Measurements from ENCODE around the gene MMD2.
A peak's percentile ranks its signal among the peaks of the same experiment; 100 is the strongest.
"Not testable (repeated sequence)": the region's sequence is repeated elsewhere in the genome, so short reads cannot be mapped to it uniquely, and the experiment has no call there.

Gene MMD2, protein sequence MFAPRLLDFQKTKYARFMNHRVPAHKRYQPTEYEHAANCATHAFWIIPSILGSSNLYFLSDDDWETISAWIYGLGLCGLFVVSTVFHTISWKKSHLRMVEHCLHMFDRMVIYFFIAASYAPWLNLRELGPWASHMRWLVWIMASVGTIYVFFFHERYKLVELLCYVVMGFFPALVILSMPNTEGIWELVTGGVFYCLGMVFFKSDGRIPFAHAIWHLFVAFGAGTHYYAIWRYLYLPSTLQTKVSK

DNA sequence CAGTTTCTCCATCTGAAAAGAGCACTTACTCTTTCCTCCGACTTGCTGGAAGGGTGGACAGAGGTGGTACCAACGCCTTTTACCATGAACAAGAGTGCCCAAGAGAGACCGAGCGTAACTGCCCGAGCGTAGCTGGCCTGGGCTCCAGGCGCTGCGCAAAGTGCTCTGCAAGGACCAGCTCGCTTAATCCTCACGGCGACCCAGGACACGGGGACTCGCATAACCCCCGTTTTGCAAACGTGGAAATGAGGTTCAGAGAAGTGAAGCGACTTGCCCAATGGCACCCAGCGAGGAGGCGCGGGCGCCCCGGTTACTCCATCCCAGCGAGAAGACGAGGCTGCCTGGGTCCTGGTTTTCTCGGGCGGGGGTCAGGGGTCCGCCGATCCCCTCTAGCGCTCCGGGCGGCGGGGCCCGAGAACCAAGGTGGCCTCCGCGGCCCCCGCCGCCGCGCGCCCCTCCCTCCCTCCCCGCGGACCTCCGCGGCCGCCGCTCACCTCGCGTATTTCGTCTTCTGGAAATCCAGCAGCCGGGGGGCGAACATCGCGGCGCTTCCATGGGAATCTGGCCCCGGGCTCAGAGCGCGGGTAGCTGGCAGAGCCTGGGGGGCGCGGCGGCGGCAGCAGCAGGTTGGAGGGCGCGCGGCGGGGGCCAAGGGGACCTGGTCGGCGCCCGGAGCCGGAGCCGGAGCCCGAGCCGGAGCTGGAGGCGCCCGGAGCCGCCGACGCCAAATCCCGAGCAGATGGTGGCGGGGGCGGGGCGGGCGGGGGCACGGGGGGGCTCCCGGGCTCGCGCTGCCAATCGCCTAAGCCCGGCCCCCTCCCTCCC lies at the start of gene MMD2:
MMD2 (minus strand) TSS at position 711 of the 825 bp plus-strand sequence; CDS start at position 541, 170 bp downstream.
- DNase-seq: peak in 1 of 2 experiments; percentile 34

DNA sequence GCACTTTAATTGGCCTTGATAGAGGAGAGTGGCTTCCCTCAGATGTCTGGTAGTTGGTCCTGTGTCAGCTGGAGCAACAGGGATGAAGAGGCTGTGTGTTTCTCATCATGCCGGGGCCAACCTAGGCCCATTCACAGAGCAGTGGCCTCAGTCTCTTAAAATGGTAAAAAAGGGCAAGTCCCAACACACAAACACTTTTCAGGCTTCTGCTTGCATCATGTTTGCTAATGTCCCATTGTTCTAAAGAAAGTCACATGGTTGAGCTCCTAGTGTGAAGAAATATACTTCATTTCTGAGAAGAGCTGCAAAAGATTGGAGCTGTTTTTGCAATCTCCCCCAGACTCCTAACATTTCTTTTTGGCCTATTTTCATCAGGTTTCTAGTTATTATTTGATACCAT lies 46.1 kb upstream of the MMD2 start:
- DNase-seq: no peak

DNA sequence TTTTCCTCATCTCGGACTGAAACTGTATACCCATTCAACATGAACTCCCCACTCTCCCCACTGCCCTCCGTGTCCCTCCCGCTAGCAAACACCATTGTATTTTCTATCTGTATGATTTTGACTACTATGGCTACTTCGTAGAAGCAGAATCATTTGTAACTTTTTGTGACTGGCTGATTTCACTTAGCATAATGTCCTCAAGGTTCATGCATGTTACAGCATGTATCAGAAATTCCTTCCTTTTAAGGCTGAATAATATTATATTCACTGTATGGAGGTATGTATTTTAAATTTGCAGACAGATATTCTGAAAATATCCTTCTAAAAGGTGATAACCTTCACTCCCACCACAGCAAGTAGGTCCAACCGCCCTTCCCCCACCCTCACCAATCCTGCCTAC lies 42.9 kb upstream of the MMD2 start:
- DNase-seq: no peak

DNA sequence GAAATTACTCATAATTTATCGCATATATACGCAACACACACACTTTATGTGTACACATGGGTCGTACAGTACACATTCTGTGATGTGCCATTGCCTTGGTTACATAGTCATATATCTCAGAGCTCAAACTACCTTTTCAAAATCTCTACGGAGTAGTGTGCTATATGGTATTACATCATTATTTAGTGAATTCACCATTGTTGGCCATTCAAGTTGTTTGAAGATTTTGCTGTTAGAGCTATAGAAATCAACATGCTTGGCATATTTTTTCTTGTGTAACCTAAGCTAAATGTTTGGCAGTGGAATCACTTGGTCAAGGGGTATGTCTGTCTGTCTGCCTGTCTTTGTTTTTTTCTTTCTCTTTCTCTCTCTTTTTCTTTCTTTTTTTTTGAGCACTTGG lies 42.0 kb upstream of the MMD2 start:
- no peak for DNase-seq

DNA sequence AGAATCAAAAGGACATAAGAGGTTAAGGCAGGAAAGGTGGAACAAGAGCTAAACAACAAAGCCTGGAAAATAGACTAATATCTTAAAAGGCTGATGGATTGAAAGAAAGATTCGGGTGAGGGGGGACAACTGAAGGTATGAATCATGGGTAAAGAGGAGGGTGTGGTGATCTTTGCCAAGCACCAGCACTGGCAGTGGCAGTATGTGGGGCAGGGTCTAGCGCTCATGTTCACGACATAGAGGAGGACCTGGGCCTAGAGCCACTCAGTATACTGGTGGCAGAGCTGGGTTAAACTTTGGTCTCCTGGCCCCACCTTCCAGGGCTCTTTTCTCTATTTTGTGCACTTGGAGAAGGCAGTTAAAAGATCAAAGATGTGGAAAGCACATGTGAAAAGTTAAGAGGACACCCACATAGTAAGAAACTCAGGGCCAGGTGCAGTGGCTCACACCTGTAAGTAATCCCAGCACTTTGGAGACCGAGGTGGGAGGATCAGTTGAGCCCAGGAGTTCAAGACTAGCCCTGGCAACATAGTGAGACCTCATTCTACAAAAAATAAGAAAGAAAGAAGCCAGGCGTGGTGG lies 40.5 kb upstream of the MMD2 start:
- DNase-seq: no peak

DNA sequence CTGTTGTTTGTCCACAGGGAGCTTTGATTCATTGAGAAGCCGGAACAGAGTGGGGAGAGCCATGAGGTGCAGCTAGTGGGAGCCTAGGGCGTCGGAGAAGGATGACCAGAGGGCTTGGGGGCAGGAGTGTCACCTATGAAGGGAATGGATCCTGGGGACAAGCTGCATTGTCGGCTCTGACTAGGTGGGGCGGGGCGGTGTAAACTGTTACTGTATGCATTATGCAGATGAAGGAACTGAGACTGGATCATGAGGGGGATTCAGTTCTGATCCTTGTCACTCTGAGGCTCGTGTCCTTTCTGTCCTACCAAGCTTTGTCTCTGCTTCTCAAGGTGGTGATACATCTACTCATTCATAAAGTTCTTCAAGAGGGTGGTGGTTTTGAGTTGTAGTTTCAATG lies 39.9 kb upstream of the MMD2 start:
- no peak for DNase-seq

DNA sequence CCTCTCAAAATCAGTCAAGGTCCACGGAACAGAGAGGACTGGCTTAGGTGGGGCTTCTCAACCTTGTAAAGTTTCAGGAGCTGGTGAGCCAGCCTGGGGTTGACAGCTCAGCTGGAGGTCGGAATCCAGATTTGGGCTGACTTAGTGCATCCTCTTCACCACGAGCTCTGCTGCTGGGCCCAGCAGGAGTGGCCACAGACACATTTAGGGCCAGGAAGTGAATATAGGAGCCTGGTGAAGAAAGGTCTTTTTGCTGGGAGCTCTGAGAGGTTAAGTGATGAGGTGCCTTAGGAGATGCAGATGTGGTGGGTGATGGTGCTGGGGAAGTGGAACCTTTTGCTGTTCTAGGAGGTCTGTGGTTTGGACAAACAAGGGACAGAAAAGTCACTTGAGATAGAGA lies 39.3 kb upstream of the MMD2 start:
- DNase-seq: no peak

DNA sequence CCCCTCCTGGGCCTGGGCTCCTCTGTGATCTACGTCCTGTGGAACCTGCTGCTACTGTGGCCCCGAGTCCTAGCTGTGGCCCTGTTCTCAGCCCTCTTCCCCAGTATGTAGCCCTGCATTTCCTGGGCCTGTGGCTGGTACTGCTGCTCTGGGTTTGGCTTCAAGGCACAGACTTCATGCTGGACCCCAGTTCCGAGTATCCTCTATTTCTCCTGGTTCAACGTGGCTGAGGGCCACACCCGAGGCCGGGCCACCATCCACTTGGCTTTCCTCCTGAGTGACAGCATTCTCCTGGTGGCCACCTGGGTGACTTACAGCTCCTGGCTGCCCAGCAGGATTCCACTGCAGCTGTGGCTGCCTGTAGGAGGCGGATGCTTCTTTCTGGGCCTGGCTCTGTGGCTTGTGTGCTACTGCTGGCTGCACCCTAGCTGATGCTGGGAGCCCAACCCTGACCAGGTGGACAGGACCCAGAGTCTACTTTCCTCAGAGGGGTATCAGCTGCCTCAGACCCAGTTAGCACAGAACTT lies 37.8 kb upstream of the MMD2 start:
- no peak for DNase-seq

DNA sequence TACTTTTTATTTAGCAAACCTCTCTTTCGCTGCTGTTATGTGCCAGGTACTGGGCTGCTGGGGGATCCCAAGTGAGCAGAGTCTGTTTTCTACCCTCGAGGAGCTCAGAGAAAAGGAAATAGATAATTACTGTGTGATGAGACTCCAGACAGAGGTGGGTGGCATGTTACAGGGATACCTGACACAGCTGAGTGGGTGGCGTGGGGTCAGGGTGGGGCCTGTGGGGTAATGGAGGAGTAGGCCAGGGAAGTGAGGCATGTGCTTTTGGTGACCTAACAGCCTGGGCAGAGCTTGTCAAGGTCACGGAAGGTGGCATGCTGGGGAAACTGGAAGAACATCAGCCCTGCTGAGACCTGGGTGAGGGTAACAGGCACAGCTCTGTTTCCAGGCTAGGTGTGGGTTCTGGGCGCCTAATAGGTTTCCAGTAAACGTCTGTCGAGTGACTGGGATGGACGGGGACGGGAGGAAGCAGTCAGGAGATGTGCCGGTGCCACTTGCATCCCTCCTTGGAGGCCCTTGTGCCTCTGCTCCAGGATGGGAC lies 36.5 kb upstream of the MMD2 start:
- DNase-seq: no peak

DNA sequence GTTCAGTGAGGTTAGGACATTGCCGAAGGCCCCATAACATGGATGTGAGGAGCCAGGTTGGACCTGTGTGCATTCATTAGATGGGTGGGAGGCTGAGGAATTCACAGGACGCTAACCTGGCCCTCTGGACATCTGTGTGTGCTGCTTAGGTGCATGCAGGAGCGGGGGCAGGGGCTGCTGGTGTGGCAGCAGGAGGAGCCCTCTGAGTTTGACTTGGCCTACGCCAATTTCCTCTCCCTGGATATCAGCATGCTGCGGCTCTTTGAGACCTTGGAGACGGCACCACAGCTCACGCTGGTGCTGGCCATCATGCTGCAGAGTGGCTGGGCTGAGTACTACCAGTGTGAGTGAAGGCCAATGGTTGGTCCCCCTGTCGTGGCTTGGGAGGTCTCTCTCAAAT lies 34.5 kb upstream of the MMD2 start:
- no peak for DNase-seq

DNA sequence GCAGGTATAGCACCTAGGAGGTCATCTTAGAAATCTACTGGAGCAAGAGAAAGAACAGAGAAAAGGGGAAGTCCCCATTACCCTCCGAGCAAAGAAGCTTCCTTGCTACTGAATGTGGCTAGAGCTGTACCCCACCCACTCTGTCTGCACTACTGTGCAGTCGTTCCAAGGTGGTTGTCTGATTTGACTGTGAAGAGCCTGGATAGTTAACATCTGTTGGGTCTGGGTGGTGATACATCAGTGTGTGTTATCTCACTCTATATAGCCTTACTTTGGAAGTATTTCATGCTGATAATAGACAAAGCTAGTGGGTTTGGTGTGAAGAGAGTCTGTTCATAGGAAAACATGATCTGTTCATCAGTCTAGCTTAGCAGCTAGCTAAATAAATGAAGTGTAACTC lies 23.8 kb upstream of the MMD2 start:
- DNase-seq: not testable (repeated sequence)

DNA sequence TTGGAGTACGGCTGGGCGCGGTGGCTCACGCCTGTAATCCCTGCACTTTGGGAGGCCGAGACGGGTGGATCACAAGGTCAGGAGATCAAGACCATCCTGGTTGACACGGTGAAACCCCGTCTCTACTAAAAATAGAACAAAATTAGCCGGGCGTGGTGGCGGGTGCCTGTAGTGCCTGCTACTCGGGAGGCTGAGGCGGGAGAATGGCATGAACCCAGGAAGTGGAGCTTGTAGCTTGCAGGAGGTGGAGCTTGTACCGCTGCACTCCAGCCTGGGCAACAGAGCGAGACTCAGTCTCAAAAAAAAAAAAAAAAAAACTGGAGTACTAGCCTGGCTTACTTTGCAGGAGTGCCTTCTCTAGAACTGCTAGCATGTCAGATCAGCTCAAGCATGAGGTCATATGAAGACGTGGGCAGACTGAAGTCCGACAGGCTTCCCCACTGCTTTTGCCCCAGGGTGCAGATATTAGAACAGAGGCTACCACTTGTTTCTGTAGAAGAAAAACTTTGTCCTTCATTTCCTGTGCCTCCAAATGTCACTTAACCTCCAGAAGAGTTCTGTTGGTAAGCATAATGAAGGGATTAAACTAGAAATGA lies 22.4 kb upstream of the MMD2 start:
- not testable (repeated sequence) for DNase-seq

DNA sequence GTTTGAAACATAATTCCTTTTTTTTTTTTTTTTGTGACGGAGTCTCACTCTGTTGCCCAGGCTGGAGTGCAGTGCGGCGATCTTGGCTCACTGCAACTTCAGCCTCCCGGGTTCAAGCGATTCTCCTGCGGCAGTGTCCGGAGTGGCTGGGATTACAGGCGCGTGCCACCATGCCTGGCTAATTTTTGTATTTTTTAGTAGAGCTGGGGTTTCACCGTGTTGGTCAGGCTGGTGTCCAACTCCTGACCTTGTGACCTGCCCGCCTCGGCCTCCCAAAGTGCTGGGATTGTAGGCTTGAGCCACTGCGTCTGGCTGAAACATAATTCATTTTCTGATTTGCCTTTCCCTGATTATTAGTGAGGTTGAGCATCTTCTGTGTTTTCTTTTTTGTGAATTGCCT lies 16.6 kb upstream of the MMD2 start:
- DNase-seq: not testable (repeated sequence)

DNA sequence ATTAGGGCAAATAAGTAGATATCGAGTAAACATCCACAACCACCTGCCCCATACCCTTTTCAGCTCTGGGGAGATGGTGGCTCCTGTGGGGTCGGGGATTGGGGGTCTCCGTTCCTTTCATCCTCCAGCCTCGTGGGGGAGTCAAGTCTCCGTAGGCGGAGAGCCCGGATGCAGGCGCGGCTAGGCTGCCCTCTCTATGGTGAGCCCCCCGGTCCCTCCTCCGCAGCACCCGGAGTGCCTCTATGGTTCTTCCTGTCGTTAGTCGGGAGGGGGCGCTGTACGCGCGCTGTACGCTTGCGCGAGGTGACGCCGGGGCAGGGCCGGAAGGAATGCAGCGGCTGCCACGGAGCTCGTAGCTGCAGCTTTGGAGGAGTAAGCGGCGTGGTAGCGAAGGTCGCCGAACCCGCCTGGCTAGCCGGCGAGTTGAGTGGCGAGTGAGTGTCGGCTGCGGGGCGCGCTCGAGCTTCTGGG lies 14.8 kb upstream of the MMD2 start:
- peak; percentile 76 to 96 for DNase-seq

DNA sequence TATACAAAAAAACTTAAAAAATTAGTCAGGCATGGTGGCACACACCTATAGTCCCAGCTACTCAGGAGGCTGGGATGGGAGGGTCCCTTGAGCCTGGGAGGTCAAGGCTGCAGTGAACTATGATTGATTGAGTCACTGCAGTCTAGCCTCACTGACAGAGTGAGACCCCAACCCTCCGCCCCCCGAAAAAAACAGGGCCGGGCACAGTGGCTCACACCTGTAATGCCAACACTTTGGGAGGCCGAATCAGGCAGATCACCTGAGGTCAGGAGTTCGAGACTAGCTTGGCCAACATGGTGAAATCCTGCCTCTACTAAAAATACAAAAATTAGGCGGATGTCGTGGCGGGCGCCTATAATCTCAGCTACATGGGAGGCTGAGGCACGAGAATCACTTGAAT lies 13.5 kb upstream of the MMD2 start:
- DNase-seq: not testable (repeated sequence)

DNA sequence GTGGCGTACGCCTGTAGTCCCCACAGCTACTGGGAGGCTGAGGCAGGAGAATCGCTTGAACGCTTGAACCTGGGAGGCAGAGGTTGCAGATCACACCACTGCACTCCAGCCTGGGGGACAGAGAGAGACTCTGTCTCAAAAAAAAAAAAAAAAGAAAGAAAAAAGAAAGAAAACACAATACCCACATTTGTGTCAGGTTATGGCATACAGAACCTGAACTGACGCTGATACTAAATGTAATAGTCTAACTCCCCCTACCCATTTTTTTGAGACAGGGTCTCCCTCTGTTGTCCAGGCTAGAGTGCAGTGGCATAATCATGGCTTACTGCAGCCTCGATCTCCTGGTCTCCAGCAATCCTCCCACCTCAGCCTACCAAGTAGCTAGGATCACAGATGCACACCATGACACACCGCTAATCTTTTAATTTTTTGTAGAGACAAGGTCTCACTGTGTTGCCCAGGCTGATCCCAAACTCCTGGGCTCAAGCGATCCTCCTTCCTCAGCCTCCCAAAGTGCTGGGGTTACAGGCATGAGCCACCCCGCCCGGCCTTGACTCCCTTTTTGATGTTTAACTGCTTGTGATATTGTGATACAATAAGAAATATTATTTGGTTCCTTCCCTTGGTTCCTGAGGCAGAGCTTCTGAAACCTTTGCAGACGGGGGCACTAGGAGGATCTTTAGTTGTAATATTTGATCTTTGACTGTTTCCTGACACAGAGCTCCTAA lies 6.5 kb upstream of the MMD2 start:
- no peak for DNase-seq

DNA sequence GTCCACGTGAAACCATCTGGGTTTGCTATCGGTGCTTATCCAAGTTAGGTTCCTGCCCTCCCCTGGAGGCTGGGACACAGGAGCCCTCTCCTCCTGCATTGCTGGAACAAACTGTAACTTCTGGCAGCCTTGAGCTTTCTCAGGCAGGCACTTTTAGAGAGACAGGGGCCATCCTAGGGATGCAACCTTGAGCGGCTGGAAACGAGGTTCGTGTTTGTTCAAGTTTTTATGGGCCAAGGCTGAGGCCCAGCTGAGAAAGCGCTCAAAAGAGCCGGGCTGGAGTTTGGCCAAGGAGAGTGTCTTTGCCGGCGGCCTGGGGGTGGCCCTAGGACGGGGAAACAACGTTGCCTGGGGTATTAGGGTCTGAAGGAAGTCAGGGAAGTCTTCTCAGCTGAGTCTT lies 5.5 kb upstream of the MMD2 start:
- DNase-seq: no peak

DNA sequence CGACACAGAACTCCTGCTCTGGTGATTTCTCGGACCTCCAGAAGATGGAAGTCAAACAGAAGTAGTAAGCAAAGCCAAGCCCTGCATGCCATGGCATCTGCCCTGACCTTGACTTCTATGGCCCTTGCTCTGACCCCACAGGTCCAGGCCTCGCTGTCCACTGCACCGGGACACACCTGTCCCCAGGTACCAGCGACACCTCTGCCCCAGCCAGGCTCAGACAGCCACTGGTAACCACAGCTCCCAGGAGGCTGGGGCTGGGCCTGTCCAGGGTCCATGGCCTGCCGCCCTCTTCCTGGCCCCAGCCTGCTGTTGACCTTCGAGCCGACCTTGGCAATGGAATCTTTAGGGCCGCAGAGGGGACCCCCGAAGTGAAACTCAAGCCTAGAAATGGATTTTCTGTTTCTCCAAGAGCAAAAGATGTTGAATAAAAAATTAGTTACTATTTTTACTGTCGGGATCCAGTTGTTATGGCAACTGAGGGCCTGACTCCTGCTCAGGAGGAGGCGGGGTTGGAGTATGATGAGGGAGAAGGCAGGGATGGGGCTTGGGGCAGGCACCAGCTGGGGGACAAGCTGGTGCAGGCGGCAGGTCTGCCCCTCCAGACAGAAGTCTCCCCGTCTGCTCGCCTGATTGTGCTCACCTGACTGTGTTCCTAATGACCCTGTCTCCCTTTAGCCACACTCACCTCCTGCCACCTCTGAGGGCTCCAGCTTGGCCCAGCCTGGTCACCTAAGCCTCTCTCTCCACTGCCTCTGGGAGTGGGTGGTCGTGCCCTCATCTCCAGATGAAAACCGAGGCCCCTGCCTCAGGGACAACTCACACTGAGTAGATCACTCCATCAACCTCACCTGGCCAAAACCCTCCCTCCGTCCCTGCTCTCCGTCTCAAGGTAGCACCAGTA lies 4.1 kb upstream of the MMD2 start:
- no peak for DNase-seq

DNA sequence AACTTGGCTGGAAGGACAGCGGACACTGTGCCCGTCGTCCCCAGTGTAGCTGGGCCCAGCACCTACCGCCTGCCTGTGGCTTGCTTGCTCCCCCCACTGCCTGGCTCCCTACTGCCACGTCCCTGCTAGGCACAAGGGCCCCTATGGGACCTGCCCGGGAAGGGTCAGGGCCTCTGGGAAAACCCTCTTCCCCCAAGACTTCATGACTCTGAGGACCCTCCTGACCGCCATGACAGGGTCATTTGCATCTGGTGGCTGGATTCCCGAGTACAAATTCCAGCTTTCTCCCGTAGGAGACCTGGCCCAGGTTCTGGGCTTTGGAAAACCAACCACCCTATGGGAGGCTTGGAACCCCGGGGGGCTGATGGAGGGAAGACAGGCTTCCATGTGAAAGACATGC lies 1.4 kb upstream of the MMD2 start:
- DNase-seq: peak in 1 of 2 experiments; percentile 15

DNA sequence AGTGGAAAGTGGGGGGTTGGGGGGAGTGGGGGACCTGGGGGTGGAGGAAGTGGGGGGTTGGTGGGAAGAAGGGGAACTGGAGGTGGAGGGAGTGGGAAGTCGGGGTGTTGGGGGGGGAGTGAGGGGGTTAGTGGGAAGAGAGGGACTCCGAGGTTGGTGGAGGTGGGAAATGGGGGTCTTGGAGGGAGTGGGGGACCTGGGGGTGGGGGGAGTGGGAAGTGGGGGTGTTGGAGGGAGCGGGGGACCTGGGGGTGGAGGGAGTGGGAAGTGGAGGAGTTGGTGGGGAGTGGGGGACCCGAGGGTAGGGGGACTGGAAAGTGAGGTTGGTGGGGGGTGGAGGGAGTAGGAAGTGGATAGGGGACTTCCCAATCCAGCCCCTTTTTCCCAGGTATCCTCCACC lies 906 bp upstream of the MMD2 start:
- DNase-seq: no peak

DNA sequence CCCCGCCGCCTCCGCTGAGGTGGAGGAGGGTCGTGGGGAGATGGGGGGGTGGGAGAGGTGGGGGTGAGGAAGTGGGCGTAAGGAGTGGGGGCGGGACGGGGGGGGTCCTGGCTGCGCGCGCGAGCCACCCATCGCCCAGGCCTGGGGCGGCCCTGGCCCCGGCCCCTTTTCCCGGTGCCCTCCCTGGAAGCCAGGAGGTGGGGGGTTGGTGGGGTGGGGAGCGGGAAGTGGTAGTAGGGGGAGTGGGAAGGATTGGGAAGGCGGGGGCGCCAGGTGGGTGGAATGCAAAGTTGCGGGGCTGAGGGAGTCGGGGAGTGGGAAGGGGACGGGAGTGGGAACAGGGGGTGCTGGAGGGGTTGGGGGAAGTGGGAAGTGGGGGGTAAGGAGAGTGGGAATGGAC lies 319 bp upstream of the MMD2 start:
- no peak for DNase-seq
